Transverse colon (tissue), 4 donors: Measurements from ENCODE around the gene RHOT1. TPM values are rescaled to one million over a fixed set of nuclear protein-coding genes. Genes with fewer than 3 reads are reported as not detected.

Experiments used
- DNase-seq: peaks from one replicate; pipeline ENCODE4 v3.0.0-alpha.2; 2019
- H3K27ac ChIP-seq, 4 donors: fragments of 200-600 bp; sonication (generic); 2 replicates each; pipeline ENCODE4 v1.5.1; 2016 to 2018; ENCODE audit warnings: inconsistent platforms in 4 of 4
- H3K27me3 ChIP-seq: fragments of 200-600 bp; sonication (generic); 2 replicates; pipeline ENCODE4 v1.5.1; 2017; ENCODE audit warnings: inconsistent platforms
- H3K36me3 ChIP-seq, 4 donors: fragments of 200-600 bp; sonication (generic); 2 replicates each; pipeline ENCODE4 v1.5.1; 2017 to 2019; ENCODE audit warnings: inconsistent platforms in 4 of 4
- H3K4me1 ChIP-seq, 4 donors: fragments of 200-600 bp; sonication (generic); 2 replicates each; pipeline ENCODE4 v1.5.1; 2017 to 2020; ENCODE audit warnings: inconsistent platforms in 4 of 4
- H3K4me3 ChIP-seq, 4 donors: fragments of 200-600 bp; sonication (generic); 1 replicate in 1 of 4; 2 replicates in 3 of 4; pipeline versions ENCODE4 v1.5.1 to v1.6.1; 2017 to 2019; ENCODE audit warnings: inconsistent platforms in 4 of 4
- H3K9me3 ChIP-seq, 2 donors: fragments of 200-600 bp; sonication (generic); 2 replicates each; pipeline ENCODE4 v1.5.1; 2017 to 2019; ENCODE audit warnings: inconsistent platforms in 2 of 2
- CTCF ChIP-seq, 5 experiments: fragments of 200-600 bp in 3 of 5; fragments of 450-650 bp in 2 of 5; sonication (generic) in 3 of 5; IDR thresholded peaks; 1 replicate in 2 of 5; 2 replicates in 3 of 5; pipeline ENCODE4 v1.5.1; 2016 to 2017; ENCODE audit warnings: antibody characterized with exemption in 5 of 5, inconsistent platforms in 3 of 5, mild to moderate bottlenecking in 2 of 5, moderate library complexity in 1 of 5
- EP300 ChIP-seq: sonication (generic); formaldehyde crosslinking; IDR thresholded peaks from one replicate; pipeline ENCODE4 v1.6.1; 2017; ENCODE audit warnings: antibody characterized with exemption, low read depth
- POLR2A ChIP-seq: fragments of 450-650 bp; IDR thresholded peaks from one replicate; pipeline ENCODE4 v1.6.1; 2016; ENCODE audit warnings: antibody characterized with exemption, mild to moderate bottlenecking, moderate library complexity
- POLR2AphosphoS5 ChIP-seq, 3 donors: sonication (generic); formaldehyde crosslinking; IDR thresholded peaks; one replicate each; pipeline ENCODE4 v1.6.1; 2016; ENCODE audit warnings: antibody characterized with exemption in 3 of 3
- WGBS, 2 donors: methylation state at CpG; one replicate each; pipeline ENCODE4 v1.1.5; 2018; ENCODE audit warnings: low coverage in 1 of 2; 5-methylcytosine and 5-hydroxymethylcytosine counted together
- in situ Hi-C, 4 donors: fragments of 200-750 bp; cut with MboI; loops; one replicate each; pipeline versions ENCODE4 v1.15.0 to v1.15.1; 2017; ENCODE audit warnings: low sequenced_read_pairs in 3 of 4, low pct_ligation_motif_present in 1 of 4, low pct_unique_long_range_greater_than_20kb in 1 of 4
- intact Hi-C: fragments of 100-400 bp; cut with DNase I; formaldehyde crosslinking; loops from one replicate; pipeline ENCODE4 v1.15.1; 2023; ENCODE audit warnings: low total_unique reads
- total RNA-seq, 4 donors: library from RNA; depleted of rRNA; stranded (reverse); fragments of >200 nt; gene quantifications; one replicate each; pipeline ENCODE4 v1.1.0, GENCODE V29; 2016

Gene RHOT1
- total RNA-seq, 4 donors from 2014 or later: 10.5 to 43.3 (median 30.8) TPM

GRCh38 chr17:32185875-32186274, 43.6 kb downstream of the RHOT1 start:
- in situ Hi-C loops: no loop called here
- Histone ChIP-seq H3K27ac (no peak overlapping the region), H3K4me3 (no peak overlapping the region), H3K4me1 (no peaks in the 10 kb centered on the region), H3K36me3 (peaks cover 0 to 17% (median 6%) of the 10 kb centered on the region in 4 donors), H3K9me3 (no peaks in the 10 kb centered on the region), H3K27me3 (no peaks in the 10 kb centered on the region)
- intact Hi-C loops: no loop called here
- TF ChIP-seq POLR2AphosphoS5 (IDR thresholded peaks at IDR 0.05) (no peak), EP300 (no peak), CTCF (IDR thresholded peaks at IDR 0.05) (no peak), POLR2A (no peak)
- no peak for DNase-seq
- WGBS, 2 donors: 92 to 95% methylated on average over 2 of the region's 2 CpGs

- WGBS, 2 donors: 92% methylated on average over 3 of the region's 3 CpGs; no CpG with 5 or more reads in 1 of the 2 donors
- in situ Hi-C loops (no loop called here), intact Hi-C loops (no loop called here)
- Histone ChIP-seq H3K36me3 (peaks cover 0 to 18% (median 5%) of the 10 kb centered on the region in 4 donors), H3K9me3 (no peaks in the 10 kb centered on the region), H3K4me1 (no peaks in the 10 kb centered on the region), H3K27me3 (no peaks in the 10 kb centered on the region), H3K4me3 (no peak overlapping the region), H3K27ac (no peak overlapping the region)
- TF ChIP-seq POLR2A (no peak), EP300 (no peak), CTCF (IDR thresholded peaks at IDR 0.05) (no peak), POLR2AphosphoS5 (IDR thresholded peaks at IDR 0.05) (no peak)
- no peak for DNase-seq
These were observed 45.0 kb downstream of the RHOT1 start for GRCh38 chr17:32187271-32187670.

DNA sequence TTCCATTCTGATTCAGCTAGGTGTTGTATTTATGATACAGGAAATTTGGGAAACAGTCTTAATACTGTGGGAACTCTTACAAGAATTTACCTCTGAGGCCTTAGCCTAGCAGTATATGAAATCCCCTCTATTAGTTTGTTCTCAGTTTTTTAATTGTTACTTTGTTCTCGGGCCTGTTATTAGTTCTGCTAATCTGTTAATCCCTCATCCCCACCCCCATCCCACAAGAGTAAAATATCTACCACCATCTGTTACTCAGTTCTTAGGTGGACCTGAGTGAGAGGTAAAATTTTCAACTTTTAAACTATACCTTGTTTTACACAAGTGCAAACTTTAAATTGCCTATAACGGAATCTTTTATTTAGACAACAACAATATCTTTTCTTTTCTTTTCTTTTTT, 47.0 kb downstream of the RHOT1 start:
- H3K27ac ChIP-seq: no peak overlapping the region
- no peaks in the 10 kb centered on the region for H3K4me1 ChIP-seq
- no peak overlapping the region for H3K4me3 ChIP-seq
- peaks cover 0 to 26% (median 6%) of the 10 kb centered on the region in 4 donors for H3K36me3 ChIP-seq
- WGBS, 2 donors: 94 to 96% methylated on average over 2 of the region's 2 CpGs
- no peaks in the 10 kb centered on the region for H3K27me3 ChIP-seq
- TF ChIP-seq CTCF (IDR thresholded peaks at IDR 0.05): no peak
- TF ChIP-seq POLR2AphosphoS5 (IDR thresholded peaks at IDR 0.05): no peak
- no peak for TF ChIP-seq POLR2A
- no peak for TF ChIP-seq EP300
- in situ Hi-C loops: no loop called here
- intact Hi-C loops: no loop called here
- no peak for DNase-seq
- H3K9me3 ChIP-seq: no peaks in the 10 kb centered on the region

DNA sequence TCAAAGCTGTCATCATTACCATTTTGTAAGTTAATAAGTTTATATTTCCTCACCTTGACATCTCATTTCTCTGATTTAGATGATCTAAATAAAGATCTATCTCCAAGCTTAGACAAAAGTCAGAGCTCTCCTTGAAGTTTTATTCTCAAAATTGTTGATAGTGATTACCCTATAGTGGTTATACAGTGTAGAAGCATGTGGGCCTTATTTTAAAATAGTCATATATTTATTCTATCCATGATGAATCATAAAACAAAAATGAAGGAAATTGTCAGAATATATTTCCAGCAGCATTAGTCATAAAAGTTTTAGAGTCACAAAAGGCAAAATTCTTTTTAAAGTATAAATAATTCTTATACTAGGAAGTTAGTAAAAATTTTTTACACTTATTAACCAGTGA, 49.0 kb downstream of the RHOT1 start:
- DNase-seq: no peak
- Histone ChIP-seq H3K36me3 (peaks cover 0 to 45% (median 10%) of the 10 kb centered on the region in 4 donors), H3K27ac (no peak overlapping the region), H3K4me1 (no peaks in the 10 kb centered on the region), H3K9me3 (no peaks in the 10 kb centered on the region), H3K27me3 (no peaks in the 10 kb centered on the region), H3K4me3 (no peak overlapping the region)
- in situ Hi-C loops: no loop called here
- TF ChIP-seq CTCF (IDR thresholded peaks at IDR 0.05) (no peak), POLR2A (no peak), POLR2AphosphoS5 (IDR thresholded peaks at IDR 0.05) (no peak), EP300 (no peak)
- intact Hi-C loops: no loop called here
